NCI-H187 treated with DMSO at 0.1 percent for 48 hours (cell line): Measurements from ENCODE around the gene RAB11FIP3.
"Not testable (repeated sequence)": the region's sequence is repeated elsewhere in the genome, so short reads cannot be mapped to it uniquely, and the experiment has no call there.

ENCODE experiments used
- DNase-seq: peaks from one replicate; lab custom pipeline; 2025; lab: John Stamatoyannopoulos, UW

Gene RAB11FIP3

GRCh38 chr16:494676-495075 lies 69.2 kb downstream of the RAB11FIP3 start:
- DNase-seq, result not testable (repeated sequence)

GRCh38 chr16:495127-495748 lies 69.8 kb downstream of the RAB11FIP3 start:
- no peak for DNase-seq

- no peak for DNase-seq
Observed at GRCh38 chr16:496097-496886, 70.8 kb downstream of the RAB11FIP3 start.

- no peak for DNase-seq
Observed at GRCh38 chr16:497258-497657, 71.8 kb downstream of the RAB11FIP3 start.

GRCh38 chr16:499924-500323 lies 74.5 kb downstream of the RAB11FIP3 start:
- no peak for DNase-seq

GRCh38 chr16:500709-501108 lies 75.3 kb downstream of the RAB11FIP3 start:
- DNase-seq, result no peak

- no peak for DNase-seq
Observed at GRCh38 chr16:502179-502943, 76.9 kb downstream of the RAB11FIP3 start.

- DNase-seq, result no peak
Observed at GRCh38 chr16:503150-504071, 78.0 kb downstream of the RAB11FIP3 start.

- no peak for DNase-seq
Observed at GRCh38 chr16:505479-506245, 80.2 kb downstream of the RAB11FIP3 start.

GRCh38 chr16:506246-506546 lies 80.7 kb downstream of the RAB11FIP3 start:
- DNase-seq, result no peak

GRCh38 chr16:507527-507926 lies 82.1 kb downstream of the RAB11FIP3 start:
- not testable (repeated sequence) for DNase-seq

- DNase-seq, result no peak
Observed at GRCh38 chr16:507996-508395, 82.5 kb downstream of the RAB11FIP3 start.

GRCh38 chr16:508884-509736 lies 83.7 kb downstream of the RAB11FIP3 start:
- DNase-seq, result no peak

- DNase-seq, result no peak
Observed at GRCh38 chr16:510066-510825, 84.8 kb downstream of the RAB11FIP3 start.

- no peak for DNase-seq
Observed at GRCh38 chr16:512802-513201, 87.4 kb downstream of the RAB11FIP3 start.

GRCh38 chr16:513950-514349 lies 88.5 kb downstream of the RAB11FIP3 start:
- DNase-seq, result no peak

GRCh38 chr16:515175-515938 lies 89.9 kb downstream of the RAB11FIP3 start:
- no peak for DNase-seq

- DNase-seq, result no peak
Observed at GRCh38 chr16:515939-516226, 90.4 kb downstream of the RAB11FIP3 start.

- DNase-seq, result no peak
Observed at GRCh38 chr16:516301-516700, 90.9 kb downstream of the RAB11FIP3 start.
